Cardiac muscle cell (in vitro differentiated cells and primary cell): Measurements from ENCODE around the gene ZSCAN21. TPM values are rescaled to one million over a fixed set of nuclear protein-coding genes. Genes with fewer than 3 reads are reported as not detected.

Source experiments
- DNase-seq, 2 donors: peaks; one replicate each; pipeline versions ENCODE4 v3.0.0 to v3.0.0-alpha.2; 2010 to 2017; ENCODE audit warnings: low read depth in 1 of 2, low spot score in 1 of 2
- H3K27ac ChIP-seq: fragments of 200-600 bp; sonication (generic); 2 replicates; pipeline ENCODE4 v1.5.1; 2016
- H3K27me3 ChIP-seq: fragments of 200-600 bp; sonication (generic); 2 replicates; pipeline ENCODE4 v1.6.0; 2016; ENCODE audit warnings: control low read depth
- H3K36me3 ChIP-seq: fragments of 200-600 bp; sonication (generic); 2 replicates; pipeline ENCODE4 v1.5.1; 2016; ENCODE audit warnings: control low read depth
- H3K4me1 ChIP-seq: fragments of 200-600 bp; sonication (generic); 2 replicates; pipeline ENCODE4 v1.8.1; 2017; ENCODE audit warnings: low read depth, mild to moderate bottlenecking, mixed run types
- H3K4me3 ChIP-seq: fragments of 200-600 bp; sonication (generic); 2 replicates; pipeline ENCODE4 v1.5.1; 2016; ENCODE audit warnings: mild to moderate bottlenecking
- H3K9me3 ChIP-seq: fragments of 200-600 bp; sonication (generic); 2 replicates; pipeline ENCODE4 v1.5.1; 2017; ENCODE audit warnings: low read depth, mild to moderate bottlenecking, control low read depth
- polyA plus RNA-seq: library from polyadenylated mRNA; unstranded; fragments of >200 nt; fragmentation: Nextera tagmentation; extraction: Ambion mirVana; gene quantifications from 2 replicates; pipeline ENCODE4 v1.2.1, GENCODE V29; 2016
- total RNA-seq: library from RNA; depleted of rRNA; stranded (reverse); fragments of >200 nt; gene quantifications from 2 replicates; pipeline ENCODE4 v1.2.3, GENCODE V29; 2016
- TF ChIP-seq, protein P1 (sequence below): IDR thresholded peaks from 2 replicates; pipeline ENCODE4 v1.5.1; 2012; ENCODE audit warnings: low read depth, mild to moderate bottlenecking, low read length

ZSCAN21 gene
- total and polyA plus RNA-seq, 2 experiments from 2014 or later: 11.3 to 23.3 TPM

DNA sequence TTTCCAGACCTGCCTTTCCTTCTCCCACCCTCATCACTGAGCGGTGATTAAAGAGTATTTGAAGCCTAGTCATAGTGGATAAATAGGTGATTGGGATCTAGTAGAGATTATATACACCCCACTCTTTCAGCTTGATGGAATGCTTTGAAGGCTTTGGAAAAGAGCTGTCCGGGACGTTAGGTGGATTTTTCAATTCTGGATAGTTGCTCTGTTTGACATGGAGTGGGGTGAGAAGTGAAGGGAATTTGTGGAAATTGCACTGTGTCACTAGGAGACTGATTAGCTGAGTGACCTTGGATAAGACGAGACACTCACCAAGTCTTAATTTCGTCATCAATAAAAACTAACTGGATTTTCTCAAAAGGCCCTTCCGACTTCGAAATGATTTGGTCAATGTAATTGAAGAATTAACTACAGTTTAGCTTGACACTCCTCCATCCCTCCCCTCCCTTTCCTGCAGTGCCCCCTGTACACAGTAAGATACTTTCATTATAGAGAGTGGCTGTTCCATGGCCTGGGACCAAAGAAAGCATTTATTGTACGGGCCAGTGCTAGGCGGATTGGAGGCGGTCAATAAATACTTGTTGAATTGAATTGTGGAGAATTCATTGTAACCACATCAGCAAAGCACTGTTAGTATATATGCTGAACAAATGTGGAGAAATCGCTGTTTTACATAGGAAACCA, 33.2 kb upstream of the ZSCAN21 start:
- Histone ChIP-seq H3K27me3 (peaks cover 2% of the 10 kb centered on the region), H3K4me3 (peak overlapping the region; percentile 95), H3K4me1 (peaks cover 3% of the 10 kb centered on the region), H3K27ac (peak overlapping the region; percentile 99), H3K36me3 (no peaks in the 10 kb centered on the region), H3K9me3 (no peaks in the 10 kb centered on the region)
- TF ChIP-seq, protein P1, sequence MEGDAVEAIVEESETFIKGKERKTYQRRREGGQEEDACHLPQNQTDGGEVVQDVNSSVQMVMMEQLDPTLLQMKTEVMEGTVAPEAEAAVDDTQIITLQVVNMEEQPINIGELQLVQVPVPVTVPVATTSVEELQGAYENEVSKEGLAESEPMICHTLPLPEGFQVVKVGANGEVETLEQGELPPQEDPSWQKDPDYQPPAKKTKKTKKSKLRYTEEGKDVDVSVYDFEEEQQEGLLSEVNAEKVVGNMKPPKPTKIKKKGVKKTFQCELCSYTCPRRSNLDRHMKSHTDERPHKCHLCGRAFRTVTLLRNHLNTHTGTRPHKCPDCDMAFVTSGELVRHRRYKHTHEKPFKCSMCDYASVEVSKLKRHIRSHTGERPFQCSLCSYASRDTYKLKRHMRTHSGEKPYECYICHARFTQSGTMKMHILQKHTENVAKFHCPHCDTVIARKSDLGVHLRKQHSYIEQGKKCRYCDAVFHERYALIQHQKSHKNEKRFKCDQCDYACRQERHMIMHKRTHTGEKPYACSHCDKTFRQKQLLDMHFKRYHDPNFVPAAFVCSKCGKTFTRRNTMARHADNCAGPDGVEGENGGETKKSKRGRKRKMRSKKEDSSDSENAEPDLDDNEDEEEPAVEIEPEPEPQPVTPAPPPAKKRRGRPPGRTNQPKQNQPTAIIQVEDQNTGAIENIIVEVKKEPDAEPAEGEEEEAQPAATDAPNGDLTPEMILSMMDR: no peak
- DNase-seq: peak in 1 of 2 donors; percentile 19

DNA sequence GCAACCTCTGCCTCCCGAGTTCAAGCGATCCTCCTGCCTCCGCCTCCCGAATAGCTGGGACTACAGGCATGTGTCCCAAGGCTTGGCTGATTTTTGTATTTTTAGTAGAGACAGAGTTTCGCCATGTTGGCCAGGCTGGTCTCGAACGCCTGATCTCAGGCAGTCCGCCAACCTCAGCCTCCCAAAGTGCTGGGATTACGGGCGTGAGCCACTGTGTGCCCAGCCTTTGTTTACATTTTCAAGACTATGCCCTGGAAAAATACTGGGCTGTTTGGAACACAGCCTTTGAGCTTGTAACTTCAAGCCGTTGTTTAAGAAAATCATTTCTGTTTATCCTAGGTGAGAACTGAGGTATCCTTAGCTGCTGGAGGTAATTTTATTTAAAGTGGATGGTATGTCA, 32.3 kb upstream of the ZSCAN21 start:
- Histone ChIP-seq H3K27ac (no peak overlapping the region), H3K36me3 (no peaks in the 10 kb centered on the region), H3K9me3 (no peaks in the 10 kb centered on the region), H3K4me3 (no peak overlapping the region), H3K4me1 (peaks cover 3% of the 10 kb centered on the region), H3K27me3 (no peaks in the 10 kb centered on the region)
- no peak for DNase-seq
- TF ChIP-seq, protein P1: no peak

DNA sequence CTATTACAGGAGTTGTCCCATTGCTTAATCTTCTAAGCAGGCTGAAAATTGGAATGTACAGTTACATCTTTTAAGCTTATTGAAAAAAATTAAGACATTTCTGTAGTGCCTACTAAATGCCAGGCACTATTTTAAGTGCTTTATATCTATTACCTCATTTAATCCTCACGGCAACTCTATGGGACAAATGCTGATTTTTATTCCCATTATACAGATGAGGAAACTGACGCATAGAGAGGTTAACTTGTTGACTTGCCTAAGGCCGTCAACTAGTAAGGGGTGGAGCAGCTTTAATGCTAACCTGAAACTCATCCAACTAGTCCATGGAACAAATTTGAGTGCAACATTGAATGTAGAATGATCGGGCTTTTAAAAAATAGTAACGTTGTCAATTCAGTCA, 31.7 kb upstream of the ZSCAN21 start:
- Histone ChIP-seq H3K27me3 (no peaks in the 10 kb centered on the region), H3K4me1 (peaks cover 3% of the 10 kb centered on the region), H3K27ac (no peak overlapping the region), H3K9me3 (no peaks in the 10 kb centered on the region), H3K36me3 (no peaks in the 10 kb centered on the region), H3K4me3 (no peak overlapping the region)
- DNase-seq: no peak
- TF ChIP-seq, protein P1: no peak

DNA sequence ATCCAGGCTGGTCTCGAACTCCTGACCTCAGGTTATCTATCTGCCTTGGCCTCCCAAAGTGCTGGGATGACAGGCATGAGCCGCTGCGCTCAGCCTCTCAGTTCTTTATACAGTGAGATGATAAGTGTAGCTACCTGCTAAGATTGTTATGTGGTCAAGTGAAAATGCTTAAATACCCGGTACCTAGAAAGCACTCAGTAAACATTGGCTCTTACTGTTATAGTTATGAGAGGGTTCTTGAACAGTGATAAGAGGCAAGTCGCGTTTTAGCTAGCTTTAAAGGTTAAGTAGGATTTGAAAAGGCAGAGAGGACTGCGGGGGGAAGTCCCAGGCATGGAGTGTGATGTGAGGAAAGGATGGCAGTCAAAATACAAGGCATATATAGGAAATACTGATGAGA, 29.7 kb upstream of the ZSCAN21 start:
- DNase-seq: peak in 1 of 2 donors; percentile 21
- H3K27ac ChIP-seq: peak overlapping the region; percentile 27
- H3K4me1 ChIP-seq: peaks cover 3% of the 10 kb centered on the region
- H3K9me3 ChIP-seq: no peaks in the 10 kb centered on the region
- TF ChIP-seq, protein P1: no peak
- peaks cover 12% of the 10 kb centered on the region for H3K36me3 ChIP-seq
- H3K4me3 ChIP-seq: no peak overlapping the region
- H3K27me3 ChIP-seq: no peaks in the 10 kb centered on the region

DNA sequence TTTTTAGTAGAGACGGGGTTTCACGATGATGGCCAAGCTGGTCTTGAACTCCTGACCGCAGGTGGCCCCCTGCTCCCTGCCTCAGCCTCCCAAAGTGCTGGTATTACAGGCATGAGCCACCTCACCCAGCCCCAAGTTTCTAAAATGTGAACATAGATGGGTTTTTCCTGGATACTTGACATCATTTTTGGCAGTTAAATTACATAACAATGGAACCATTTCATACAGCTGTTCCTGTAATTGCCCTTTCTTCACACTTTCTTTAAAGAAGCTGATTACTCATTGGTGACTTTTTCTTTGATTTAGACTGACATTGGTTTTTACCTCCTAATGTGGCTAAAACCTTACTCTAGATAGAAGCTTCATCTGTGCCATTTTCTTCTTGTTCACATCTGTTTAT, 28.3 kb upstream of the ZSCAN21 start:
- no peaks in the 10 kb centered on the region for H3K27me3 ChIP-seq
- H3K4me1 ChIP-seq: peaks cover 3% of the 10 kb centered on the region
- no peaks in the 10 kb centered on the region for H3K9me3 ChIP-seq
- no peak overlapping the region for H3K27ac ChIP-seq
- DNase-seq: no peak
- TF ChIP-seq, protein P1: no peak
- peaks cover 21% of the 10 kb centered on the region for H3K36me3 ChIP-seq
- no peak overlapping the region for H3K4me3 ChIP-seq
